NCI-H2107 treated with DMSO at 0.1 percent for 48 hours (cell line): Measurements from ENCODE around the gene IL2RA.
"Not testable (repeated sequence)": the region's sequence is repeated elsewhere in the genome, so short reads cannot be mapped to it uniquely, and the experiment has no call there.

Source experiments
- DNase-seq: peaks from one replicate; lab custom pipeline; 2025; ENCODE audit not compliant: unreplicated experiment; lab: John Stamatoyannopoulos, UW

Gene IL2RA

DNA sequence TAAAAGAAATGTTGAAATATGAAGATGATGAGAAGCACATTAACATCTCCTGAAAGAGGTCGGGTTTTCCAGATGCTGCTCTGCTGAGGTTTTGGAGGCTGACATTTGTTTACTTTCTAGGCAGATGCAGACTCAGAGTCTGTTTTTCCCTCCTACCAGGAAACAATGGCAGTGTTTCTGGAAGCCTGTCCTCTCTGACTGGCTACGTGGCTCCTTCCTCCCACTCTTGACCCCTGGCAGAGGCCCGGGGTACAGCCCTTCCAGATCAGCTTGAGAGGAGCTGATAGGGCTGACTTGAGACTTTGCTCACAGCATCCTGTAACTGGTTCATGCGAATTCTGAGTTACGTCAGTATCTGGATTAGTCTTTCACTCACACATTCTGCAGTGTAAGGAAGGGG lies 43.7 kb downstream of the IL2RA start:
- no peak for DNase-seq

DNA sequence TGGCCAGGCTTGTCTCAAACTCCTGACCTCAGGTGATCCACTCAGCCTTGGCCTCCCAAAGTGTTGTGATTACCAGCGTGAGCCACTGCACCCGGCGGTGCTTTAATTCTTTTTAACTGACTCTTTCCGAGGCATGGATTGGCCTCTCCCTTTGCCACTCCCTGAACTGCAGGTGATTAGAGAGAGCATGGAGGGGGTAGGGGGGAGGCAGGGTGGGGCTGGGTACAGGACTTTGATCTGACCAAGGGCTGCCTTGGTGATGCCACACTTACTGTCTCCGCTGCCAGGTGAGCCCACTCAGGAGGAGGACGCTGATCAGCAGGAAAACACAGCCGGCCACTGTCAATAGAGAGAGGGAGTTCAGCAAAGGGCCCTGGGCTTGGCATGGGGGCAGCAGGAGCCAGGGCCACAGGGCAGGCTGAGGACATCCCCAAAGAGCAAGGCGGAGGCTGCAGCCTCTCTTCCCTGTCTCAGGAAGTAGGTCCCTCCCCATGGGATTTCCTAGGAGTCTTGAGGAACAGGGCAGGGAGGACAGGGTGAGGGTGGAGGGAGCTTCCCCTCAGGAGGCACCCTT lies 44.3 kb downstream of the IL2RA start:
- no peak for DNase-seq

DNA sequence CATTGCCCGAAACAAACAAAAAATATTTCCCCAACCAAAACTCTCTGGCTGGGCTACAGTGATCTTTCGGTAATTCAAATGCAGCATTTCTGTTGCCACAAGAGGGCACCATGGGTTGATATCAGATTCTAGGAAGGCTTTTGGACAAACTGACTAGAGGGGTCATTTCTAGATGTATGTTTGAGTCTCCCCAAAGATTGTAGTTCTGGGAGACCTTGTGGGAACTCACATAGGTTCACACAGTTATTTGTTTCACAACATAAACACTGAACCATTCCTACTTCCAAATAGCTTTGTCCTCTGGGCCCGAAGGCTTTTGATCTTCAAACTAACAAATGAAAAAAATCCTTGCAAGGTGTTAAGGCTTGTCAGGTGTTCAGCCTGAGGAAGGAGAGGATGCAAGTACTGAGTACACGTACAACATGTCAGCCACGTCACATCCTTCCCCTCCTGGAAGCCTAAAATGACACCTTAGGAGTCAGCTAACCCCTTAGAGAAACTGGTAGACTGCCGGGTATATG lies 47.9 kb downstream of the IL2RA start:
- no peak for DNase-seq

DNA sequence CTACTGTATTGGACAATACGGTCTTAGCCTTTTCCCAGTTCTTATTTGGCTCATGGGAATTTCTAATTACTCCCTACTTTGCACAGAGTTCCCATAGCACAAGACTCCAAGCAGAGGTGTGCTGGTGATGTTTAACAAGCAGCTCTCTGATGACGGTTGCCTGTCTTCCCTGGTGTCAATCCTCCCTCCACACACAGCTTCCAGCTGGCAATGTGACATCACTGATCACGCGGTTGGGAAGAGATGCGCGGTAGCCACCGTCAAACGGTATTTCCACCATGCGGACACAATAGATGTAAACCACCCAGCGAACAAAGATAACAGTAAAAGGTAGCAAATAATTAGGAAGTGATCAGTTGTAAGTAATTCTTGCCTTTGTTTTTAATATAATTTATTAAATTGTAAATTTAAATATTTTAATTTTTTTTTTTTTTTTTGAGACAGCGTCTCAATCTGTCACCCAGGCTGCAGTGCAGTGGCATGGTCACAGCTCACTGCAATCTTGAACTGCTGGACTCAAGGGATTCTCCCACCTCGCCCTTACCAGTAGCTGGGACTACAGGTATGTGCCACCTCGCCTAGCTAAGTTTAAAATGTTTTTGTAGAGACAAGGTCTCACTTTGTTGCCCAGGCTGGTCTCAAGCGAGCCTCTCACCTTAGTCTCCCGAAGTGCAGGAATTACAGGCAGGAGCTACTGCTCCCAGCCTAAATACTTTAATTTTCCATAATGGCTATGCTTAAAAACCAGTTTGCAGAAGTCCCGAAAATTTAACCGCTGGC lies 48.6 kb downstream of the IL2RA start:
- DNase-seq = no peak

DNA sequence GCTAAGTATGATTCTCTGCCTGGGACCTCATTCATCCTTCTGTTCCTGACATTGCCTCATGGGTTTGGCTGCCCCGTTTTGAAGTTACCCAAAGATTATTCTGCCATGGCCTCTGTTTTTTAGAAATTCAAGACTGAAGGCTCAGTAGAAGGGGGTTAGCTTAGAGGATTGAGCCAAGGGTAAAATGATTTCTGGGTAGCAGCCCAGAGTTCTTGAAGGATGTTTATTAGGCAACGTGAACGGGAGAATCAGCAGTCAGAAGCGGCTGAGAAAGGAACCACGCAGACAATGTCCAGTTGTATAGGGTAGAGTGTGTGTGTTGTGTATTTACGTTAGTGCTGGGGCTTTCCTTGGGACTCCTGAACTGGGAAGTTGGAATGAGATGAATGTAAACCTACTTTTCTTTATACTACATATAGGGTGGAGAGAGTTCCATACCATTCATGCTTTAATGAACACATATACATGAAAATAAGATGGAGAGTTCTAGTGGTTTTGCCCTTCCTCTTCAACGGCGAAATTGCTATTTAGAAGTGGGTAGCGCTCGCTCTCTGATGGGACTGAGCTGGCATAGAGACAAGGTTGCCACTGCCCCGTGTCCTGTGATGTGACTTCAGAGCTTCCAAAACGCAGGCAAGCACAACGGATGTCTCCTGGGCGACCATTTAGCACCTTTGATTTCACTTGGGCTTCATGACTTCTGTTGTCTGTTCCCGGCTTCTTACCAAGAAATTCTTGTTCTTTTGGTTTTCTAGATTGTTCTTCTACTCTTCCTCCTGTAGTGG lies 49.9 kb downstream of the IL2RA start:
- no peak for DNase-seq

DNA sequence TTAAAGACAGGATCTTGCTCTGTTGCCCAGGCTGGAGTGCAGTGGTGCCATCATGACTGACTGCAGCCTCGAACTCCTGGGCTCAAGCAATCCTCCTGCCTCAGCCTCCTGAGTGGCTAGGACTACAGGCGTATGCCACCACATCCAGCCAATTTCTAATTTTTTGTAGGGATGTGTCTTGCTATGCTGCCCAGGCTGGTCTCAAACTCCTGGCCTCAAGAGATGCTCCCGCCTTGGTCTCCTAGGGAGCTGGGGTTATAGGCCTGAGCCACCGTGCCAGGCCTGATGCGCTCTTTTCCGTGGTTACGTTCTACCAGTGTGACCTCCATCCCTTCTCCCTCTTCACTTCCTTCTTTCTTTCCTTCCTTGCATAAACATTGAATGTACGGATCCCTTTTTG lies 50.6 kb downstream of the IL2RA start:
- no peak for DNase-seq

DNA sequence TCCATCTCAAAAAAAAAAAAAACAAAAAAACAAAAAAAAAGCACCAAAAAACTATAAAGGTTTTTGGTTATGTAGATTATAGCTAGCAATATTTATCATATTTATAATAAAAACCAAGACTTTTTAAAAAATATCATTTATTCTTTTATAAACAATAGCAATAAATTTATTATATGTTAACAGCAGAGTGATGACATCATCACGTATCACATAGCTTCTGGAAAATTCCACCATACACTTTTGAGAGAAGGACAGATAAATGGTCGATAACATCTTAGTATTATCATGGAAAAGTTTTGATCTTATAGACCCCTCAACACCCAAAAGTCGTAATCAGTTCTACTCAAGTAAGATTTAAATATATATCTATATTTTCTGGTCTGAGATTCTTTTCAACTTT lies 51.6 kb downstream of the IL2RA start:
- DNase-seq = no peak

DNA sequence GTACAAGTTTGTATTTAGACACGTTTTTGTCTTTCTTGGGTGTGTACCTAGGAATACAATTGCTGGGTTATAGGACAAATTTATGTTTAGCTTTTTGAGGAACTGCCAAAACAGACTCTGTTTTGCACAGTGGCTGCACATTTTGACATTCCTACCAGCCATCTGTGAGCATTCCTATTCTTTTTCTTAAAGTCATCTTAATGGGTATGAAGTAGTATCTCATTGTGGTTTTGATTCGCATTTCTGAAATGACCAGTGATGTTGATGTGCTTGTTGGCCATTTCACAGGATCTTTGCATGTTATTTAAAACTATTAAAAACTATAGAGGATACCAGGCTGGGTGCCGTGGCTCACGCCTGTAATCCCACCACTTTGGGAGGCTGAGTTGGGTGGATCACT lies 52.2 kb downstream of the IL2RA start:
- no peak for DNase-seq

DNA sequence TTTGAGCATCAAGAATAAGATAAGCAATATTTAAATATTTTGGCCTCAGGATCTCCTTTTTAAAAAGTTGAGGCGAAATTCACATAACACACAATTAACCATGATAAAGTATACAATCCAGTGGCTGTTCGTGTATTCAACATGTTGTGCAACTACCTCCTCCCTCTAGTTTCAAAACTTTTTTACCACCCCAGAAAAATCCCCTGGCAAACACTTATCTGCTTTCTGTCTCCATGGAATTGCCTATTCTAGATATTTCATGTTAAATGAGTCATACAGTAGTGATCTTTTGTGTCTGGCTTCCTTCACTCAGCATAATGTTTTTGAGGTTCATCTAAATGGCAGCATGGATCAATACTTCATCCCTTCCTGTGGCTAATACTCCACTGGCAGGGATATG lies 53.0 kb downstream of the IL2RA start:
- no peak for DNase-seq

DNA sequence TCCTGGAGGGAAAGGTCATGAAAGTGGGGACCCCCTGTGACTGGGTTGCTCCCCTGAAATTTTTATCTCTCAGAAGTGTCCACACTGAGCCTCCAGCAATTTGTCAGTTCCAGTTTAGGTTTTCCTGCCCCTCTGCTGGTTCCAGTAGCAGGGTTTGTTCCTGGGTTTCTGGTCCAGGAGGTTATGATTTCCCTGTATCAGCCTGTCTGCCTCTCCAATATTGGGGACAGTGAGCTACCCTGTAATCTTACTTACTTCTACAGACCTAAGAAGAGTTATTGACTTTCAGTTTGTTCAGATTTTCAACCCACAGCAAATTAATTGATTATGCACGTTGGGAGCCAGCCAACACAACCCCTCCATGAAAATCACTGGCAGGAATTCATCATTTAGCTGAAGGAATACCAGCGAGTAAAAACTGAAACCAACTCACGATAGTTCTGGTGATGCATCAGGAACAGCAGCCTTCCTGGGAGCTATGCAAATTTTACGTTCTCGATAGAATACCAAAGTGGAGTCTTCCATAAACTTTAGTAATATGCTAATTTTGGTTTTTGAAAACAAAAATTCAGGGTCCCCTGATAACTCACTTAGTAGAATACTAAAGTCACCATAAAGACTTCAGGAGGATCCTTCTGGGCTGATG lies 53.5 kb downstream of the IL2RA start:
- DNase-seq = no peak

DNA sequence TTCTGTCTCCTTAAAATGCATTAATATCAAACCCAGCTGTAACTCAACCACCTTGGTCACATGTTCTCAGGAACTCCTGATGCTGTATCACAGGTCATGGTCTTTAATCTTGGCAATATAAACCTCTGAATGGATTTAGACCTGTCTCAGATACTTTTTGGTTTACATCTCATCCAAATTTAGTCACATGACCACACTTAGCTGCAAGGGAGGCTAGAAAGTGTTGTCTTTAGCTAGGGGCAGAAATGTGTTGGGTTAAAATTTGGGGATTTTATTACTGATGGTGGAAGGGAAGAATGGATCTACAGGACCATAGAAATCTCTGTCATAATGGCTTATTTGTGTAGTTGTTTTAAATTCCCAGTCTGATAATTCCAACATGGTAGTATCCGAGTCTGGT lies 55.2 kb downstream of the IL2RA start:
- no peak for DNase-seq

DNA sequence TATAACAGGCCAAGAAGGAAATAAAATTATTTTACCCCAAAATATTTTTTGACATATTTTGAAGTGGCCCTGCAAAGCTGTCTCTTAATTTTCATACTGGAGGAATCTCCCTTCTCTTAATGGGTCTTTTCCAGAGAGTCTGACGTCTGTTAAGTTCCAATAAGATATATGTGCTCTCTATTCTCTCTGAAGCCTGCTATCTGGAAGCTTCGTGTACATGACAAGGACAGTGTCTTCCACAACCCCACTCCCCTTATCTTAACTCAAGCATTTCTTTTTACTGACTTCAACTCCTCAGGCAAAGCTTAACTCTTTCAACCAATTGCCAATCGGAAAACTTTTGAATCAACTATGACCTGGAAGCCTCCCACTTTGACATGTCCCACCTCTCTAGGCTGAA lies 55.6 kb downstream of the IL2RA start:
- DNase-seq = no peak

DNA sequence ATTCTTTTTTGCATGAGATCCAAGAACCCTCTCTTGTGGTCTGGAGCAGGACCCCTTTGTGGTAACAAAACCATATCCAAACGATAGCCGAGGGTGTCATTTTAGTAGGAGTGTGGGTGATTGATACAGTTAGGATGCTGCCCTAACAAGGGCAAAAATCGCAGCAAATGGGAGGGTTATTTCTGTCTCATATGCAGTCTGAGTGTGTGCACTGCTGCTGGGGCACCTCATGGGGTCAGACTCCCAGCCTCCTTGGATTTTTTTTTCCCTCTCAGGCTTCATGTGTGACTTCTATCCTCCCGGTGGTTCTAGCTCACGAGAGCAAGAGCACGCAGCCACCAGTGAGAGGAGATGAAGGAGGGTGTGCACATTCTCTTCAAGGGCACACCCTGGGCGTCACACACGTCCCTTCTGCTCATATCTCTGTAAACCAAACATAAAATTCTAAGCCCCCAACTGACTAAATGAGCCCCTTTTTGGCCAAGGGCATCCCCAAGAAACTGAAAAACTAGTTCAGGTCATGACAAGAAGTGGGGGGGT lies 56.2 kb downstream of the IL2RA start:
- DNase-seq = no peak

DNA sequence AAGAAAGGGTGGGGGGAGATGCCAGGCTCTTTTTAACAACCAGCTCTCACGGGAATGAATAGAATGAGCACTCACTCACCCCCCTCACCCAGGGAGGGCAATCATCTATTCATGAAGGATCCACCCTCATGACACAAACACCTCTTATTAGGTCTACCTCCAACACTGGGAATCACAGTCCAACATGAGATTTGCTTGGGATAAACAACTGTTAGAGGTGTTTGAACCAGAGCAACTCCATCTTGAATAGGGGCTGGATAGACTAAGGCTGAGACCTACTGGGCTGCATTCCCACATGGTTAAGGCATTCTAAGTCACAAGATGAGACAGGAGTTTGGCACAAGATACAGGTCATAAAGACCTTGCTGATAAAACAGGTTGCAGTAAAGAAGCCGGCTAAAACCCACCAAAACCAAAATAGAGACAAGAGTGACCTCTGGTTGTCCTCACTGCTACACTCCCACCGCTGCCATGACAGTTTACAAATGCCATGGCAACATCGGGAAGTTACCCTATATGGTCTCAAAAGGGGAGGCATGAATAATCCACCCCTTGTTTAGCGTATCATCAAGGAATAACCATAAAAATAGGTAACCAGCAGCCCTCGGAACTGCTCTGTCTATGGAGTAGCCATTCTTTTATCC lies 56.9 kb downstream of the IL2RA start:
- not testable (repeated sequence) for DNase-seq

DNA sequence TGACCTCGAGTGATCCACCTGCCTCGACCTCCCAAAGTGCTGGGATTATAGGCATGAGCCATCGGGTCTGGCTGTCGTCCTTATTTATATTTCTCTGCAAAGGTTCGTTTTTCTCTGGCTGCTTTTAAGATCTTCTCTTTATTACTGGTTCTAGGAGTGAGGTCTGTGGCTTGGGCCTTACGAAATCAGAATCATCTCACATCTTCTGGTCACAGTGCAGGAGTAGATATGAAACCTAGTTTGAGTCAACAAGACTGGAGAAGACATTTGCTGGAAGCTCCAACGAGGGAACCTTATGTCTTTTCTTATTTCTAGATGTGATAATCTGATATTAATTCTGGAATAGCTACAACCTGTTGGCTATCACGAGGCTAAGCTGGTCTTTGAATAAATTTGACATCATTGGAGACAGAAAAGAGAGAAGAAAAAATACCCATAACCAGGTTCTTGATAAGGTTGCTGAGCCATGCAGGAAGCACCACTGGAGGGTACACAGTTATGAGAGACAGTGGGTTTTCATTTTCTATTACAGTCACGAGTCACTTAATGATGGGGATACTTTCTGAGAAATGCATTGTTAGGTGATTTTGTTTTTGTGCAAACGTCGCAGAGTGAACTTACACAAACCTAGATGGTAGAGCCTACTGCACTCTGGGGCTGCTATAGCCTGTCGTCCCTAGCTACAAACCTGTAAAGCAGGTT lies 59.2 kb downstream of the IL2RA start:
- no peak for DNase-seq

DNA sequence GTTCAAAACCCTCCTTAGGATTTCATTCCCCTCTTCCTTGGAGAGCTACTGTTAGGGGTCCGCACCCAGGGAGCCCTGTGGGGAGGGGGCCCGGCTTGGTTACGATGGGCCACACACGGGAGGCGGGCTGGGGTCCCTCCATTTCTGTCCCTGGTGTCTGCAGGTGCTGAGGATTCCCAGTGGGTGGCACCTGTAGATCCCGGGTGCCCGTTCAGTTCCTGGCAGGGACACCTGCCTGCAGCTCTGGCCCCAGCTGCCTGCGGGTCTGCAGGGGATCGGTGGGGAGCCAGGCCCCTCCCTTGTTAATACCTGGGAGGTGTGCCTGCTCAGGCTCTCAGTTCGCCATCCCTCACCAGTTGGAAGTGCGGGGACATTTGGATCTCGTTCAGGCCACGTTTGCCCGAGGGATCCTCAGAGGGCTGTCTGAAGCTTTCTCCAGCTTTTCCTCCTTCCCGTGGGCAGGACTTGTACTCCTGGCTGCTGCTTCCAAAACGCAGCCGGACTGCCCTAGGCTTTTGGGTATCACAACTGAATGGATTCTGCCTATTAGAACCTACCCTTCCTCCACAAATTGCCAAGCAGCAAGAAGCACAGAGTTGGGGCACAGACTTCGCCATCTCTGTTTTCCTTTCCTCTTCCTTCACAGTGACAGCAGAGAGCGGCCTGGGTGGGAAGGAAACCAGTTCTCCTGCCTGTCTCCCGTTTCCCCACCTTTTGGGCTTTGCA lies 62.6 kb downstream of the IL2RA start:
- peak; percentile 39 for DNase-seq

DNA sequence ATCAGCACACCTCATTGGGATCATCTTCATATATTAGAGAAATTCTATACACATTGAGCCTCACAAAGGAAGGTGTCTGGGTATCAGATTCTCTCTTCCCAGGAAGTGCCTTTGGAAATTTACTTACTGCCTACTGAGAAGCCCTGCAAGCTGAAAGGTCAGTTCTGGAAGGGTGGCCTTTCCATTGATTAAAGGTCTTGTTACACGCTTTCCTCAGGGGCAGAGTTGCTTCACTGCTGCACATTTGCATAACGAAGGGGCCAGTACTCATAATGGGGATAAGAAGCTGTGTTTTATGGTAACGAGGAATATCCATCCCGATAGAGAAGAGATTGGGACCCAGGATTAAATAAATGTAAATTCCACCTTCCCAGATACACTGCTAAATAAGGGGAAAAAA lies 65.5 kb downstream of the IL2RA start:
- peak; percentile 51 for DNase-seq

DNA sequence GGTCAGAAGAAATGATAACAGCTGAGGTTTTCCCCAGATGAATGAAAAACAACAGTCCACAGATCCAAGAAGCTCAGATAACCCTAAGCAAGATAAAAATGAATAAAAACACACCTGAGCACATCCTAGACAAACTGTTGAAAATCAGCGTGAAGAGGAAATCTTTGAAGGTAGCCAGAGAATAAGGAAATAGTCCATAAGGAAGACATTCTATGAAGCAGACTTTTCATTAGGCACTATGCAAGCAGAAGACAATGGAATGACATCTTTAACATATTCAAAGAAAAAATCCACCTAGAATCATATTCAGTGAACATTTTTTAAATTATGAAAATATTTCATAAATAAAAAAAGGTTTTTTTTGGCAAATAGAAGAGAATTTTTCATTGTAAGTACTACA lies 69.8 kb downstream of the IL2RA start:
- DNase-seq = no peak

DNA sequence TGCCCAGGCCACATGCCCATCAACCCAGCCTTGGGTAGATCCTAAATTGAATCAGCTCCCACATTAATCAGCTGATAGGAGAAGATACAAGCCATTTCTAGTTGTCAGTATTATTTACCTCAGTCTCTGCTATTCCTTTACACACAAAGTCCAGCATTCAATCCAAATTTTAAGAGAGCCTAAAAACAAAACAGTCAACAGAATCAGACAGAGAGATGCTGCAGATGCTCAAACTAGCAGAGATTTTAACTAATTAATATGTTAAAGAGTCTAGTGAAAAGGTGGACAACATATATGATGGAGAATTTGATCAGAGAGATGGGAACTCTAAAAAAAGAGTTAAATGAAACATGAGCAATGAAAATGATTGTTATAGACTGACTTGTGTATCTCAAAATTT lies 70.5 kb downstream of the IL2RA start:
- DNase-seq = no peak
